ENCODE results near the gene ANTKMT.

ANTKMT gene

GRCh38 chr16:720990-721764, at the start of gene ANTKMT:
TSS of gene ANTKMT (plus strand) at chr16:721146. CDS start at chr16:721275, 129 bp downstream.
- peak in 1 of 2 donors; percentile 70 for DNase-seq (ENCODE audit: low read depth in 2 of 2)

- no peak for DNase-seq (ENCODE audit: low read depth in 2 of 2)
Observed at GRCh38 chr16:671353-672131, 49.4 kb upstream of the ANTKMT start.

- DNase-seq (ENCODE audit: low read depth in 2 of 2), result no peak
Observed at GRCh38 chr16:672371-672770, 48.6 kb upstream of the ANTKMT start.

- DNase-seq (ENCODE audit: low read depth in 2 of 2), result no peak
Observed at GRCh38 chr16:672851-673250, 48.1 kb upstream of the ANTKMT start.

- DNase-seq (ENCODE audit: low read depth in 2 of 2), result no peak
Observed at GRCh38 chr16:673399-673991, 47.5 kb upstream of the ANTKMT start.

GRCh38 chr16:674214-674881, 46.6 kb upstream of the ANTKMT start:
- no peak for DNase-seq (ENCODE audit: low read depth in 2 of 2)

GRCh38 chr16:674968-675883, 45.7 kb upstream of the ANTKMT start, which contains the start of gene RHBDL1:
TSS of gene RHBDL1 (plus strand) at chr16:675671. CDS start at chr16:675791, 120 bp downstream.
- no peak for DNase-seq (ENCODE audit: low read depth in 2 of 2)

- DNase-seq (ENCODE audit: low read depth in 2 of 2), result no peak
Observed at GRCh38 chr16:675884-676564, 44.9 kb upstream of the ANTKMT start.

- DNase-seq (ENCODE audit: low read depth in 2 of 2), result no peak
Observed at GRCh38 chr16:676565-676902, 44.4 kb upstream of the ANTKMT start.

GRCh38 chr16:676913-677312, 44.0 kb upstream of the ANTKMT start:
- no peak for DNase-seq (ENCODE audit: low read depth in 2 of 2)

- no peak for DNase-seq (ENCODE audit: low read depth in 2 of 2)
Observed at GRCh38 chr16:677316-678190, 43.4 kb upstream of the ANTKMT start.

- no peak for DNase-seq (ENCODE audit: low read depth in 2 of 2)
Observed at GRCh38 chr16:678209-678857, 42.6 kb upstream of the ANTKMT start.

GRCh38 chr16:678858-679813, 41.8 kb upstream of the ANTKMT start:
- peak in 1 of 2 donors; percentile 24 for DNase-seq (ENCODE audit: low read depth in 2 of 2)

GRCh38 chr16:679814-680624, 40.9 kb upstream of the ANTKMT start, which contains the start of gene STUB1:
TSS of gene STUB1 (plus strand) at chr16:680410. CDS start at chr16:680526, 116 bp downstream.
- DNase-seq (ENCODE audit: low read depth in 2 of 2), result peak; percentile 83 to 91

GRCh38 chr16:680625-680945, 40.4 kb upstream of the ANTKMT start:
- no peak for DNase-seq (ENCODE audit: low read depth in 2 of 2)

- DNase-seq (ENCODE audit: low read depth in 2 of 2), result no peak
Observed at GRCh38 chr16:680967-681745, 39.8 kb upstream of the ANTKMT start.

All from activated CD4-positive, alpha-beta T cell treated with anti-CD3 and anti-CD28 coated beads for 24 hours (primary cell).